Fibroblast of pulmonary artery (primary cell): ENCODE measurements around the gene MAP3K2.

Experiments
- DNase-seq: peaks from one replicate; pipeline ENCODE4 v3.0.0-alpha.2; 2010; ENCODE audit warnings: low read depth
- H3K4me3 ChIP-seq: replicated peaks from 2 replicates; pipeline ENCODE4 v1.5.1; 2011; ENCODE audit warnings: low read depth, mild to moderate bottlenecking, control low read depth, low read length, moderate library complexity
- CTCF ChIP-seq: IDR thresholded peaks from 2 replicates; pipeline ENCODE4 v1.5.1; 2011; ENCODE audit warnings: mild to moderate bottlenecking, control low read depth, low read length, inconsistent platforms; ENCODE audit errors: missing control alignments

The MAP3K2 gene

GRCh38 chr2:127394492-127394891 is 6.7 kb upstream of the MAP3K2 start:
- H3K4me3 ChIP-seq = no peak overlapping the region
- DNase-seq = no peak
- no peak for TF ChIP-seq CTCF

GRCh38 chr2:127392828-127393578 is 5.2 kb upstream of the MAP3K2 start:
- H3K4me3 ChIP-seq = no peak overlapping the region
- DNase-seq = no peak
- no peak for TF ChIP-seq CTCF

GRCh38 chr2:127392133-127392827 is 4.5 kb upstream of the MAP3K2 start:
- no peak overlapping the region for H3K4me3 ChIP-seq
- no peak for TF ChIP-seq CTCF
- no peak for DNase-seq

GRCh38 chr2:127389778-127390435 is 2.1 kb upstream of the MAP3K2 start:
- H3K4me3 ChIP-seq = no peak overlapping the region
- no peak for DNase-seq
- TF ChIP-seq CTCF = no peak

- no peak for TF ChIP-seq CTCF
- no peak for DNase-seq
- peak overlapping the region; percentile 60 for H3K4me3 ChIP-seq
Observed at GRCh38 chr2:127388423-127389164, 819 bp upstream of the MAP3K2 start.

GRCh38 chr2:127386764-127387654 is 766 bp downstream of the MAP3K2 start:
- no peak for TF ChIP-seq CTCF
- peak overlapping the region; percentile 68 for H3K4me3 ChIP-seq
- peak; percentile 90 for DNase-seq
